Glomerular visceral epithelial cell (primary cell): ENCODE results near the gene SGTB.

Experiments used
- DNase-seq: peaks from one replicate; pipeline ENCODE4 v3.0.0-alpha.2; 2016; ENCODE audit errors: extremely low spot score

Gene SGTB

GRCh38 chr5:65721720-65722574 lies at the start of gene SGTB, which contains the start of gene NLN:
Gene SGTB (minus strand): TSS chr5:65722109. CDS start chr5:65720807, 1,302 bp downstream.
Gene NLN (plus strand): TSS chr5:65722205. CDS start chr5:65722374, 169 bp downstream.
- DNase-seq = peak; percentile 90

GRCh38 chr5:65771266-65771665 lies 49.4 kb upstream of the SGTB start:
- no peak for DNase-seq

GRCh38 chr5:65769539-65769938 lies 47.6 kb upstream of the SGTB start:
- DNase-seq = peak; percentile 80

GRCh38 chr5:65768723-65769346 lies 46.9 kb upstream of the SGTB start:
- DNase-seq = no peak

- DNase-seq = no peak
These were observed 45.7 kb upstream of the SGTB start for GRCh38 chr5:65767565-65767964.

GRCh38 chr5:65766781-65767180 lies 44.9 kb upstream of the SGTB start:
- DNase-seq = no peak

GRCh38 chr5:65766175-65766574 lies 44.3 kb upstream of the SGTB start:
- no peak for DNase-seq

- no peak for DNase-seq
These were observed 43.7 kb upstream of the SGTB start for GRCh38 chr5:65765582-65765981.

- no peak for DNase-seq
These were observed 40.3 kb upstream of the SGTB start for GRCh38 chr5:65762234-65762633.

GRCh38 chr5:65760504-65761275 lies 38.8 kb upstream of the SGTB start:
- DNase-seq = peak; percentile 51

GRCh38 chr5:65758546-65759144 lies 36.7 kb upstream of the SGTB start:
- DNase-seq = no peak

GRCh38 chr5:65753189-65753588 lies 31.3 kb upstream of the SGTB start:
- no peak for DNase-seq

GRCh38 chr5:65750938-65751337 lies 29.0 kb upstream of the SGTB start:
- no peak for DNase-seq

GRCh38 chr5:65749956-65750355 lies 28.0 kb upstream of the SGTB start:
- DNase-seq = peak; percentile 52

GRCh38 chr5:65749221-65749844 lies 27.4 kb upstream of the SGTB start:
- DNase-seq = no peak

- peak; percentile 73 for DNase-seq
These were observed 20.8 kb upstream of the SGTB start for GRCh38 chr5:65742565-65743231.

GRCh38 chr5:65739162-65739561 lies 17.3 kb upstream of the SGTB start:
- DNase-seq = no peak

- DNase-seq = no peak
These were observed 16.4 kb upstream of the SGTB start for GRCh38 chr5:65738305-65738704.

GRCh38 chr5:65737842-65738241 lies 15.9 kb upstream of the SGTB start:
- no peak for DNase-seq

GRCh38 chr5:65736011-65736410 lies 14.1 kb upstream of the SGTB start:
- DNase-seq = no peak

GRCh38 chr5:65734921-65735320 lies 13.0 kb upstream of the SGTB start:
- DNase-seq = no peak
